AG09319 (cell line): ENCODE results near the gene RFX2.

Experiments
- DNase-seq: peaks from one replicate; pipeline ENCODE4 v3.0.0-alpha.2; 2010; ENCODE audit warnings: low read depth; ENCODE audit errors: extremely low read depth
- CTCF ChIP-seq: IDR thresholded peaks from 2 replicates; pipeline ENCODE4 v1.5.1; 2011; ENCODE audit warnings: low read depth, mild to moderate bottlenecking, inconsistent platforms, low read length, moderate library complexity

RFX2 gene

GRCh38 chr19:5977222-5977784, 133.0 kb downstream of the RFX2 start:
- no peak for DNase-seq
- no peak for TF ChIP-seq CTCF

GRCh38 chr19:5976768-5977167, 133.5 kb downstream of the RFX2 start:
- no peak for TF ChIP-seq CTCF
- DNase-seq = no peak

- DNase-seq = no peak
- TF ChIP-seq CTCF = no peak
Observed at GRCh38 chr19:5975388-5975728, 134.9 kb downstream of the RFX2 start.

- TF ChIP-seq CTCF = no peak
- DNase-seq = no peak
Observed at GRCh38 chr19:5974721-5975387, 135.4 kb downstream of the RFX2 start.

- TF ChIP-seq CTCF = no peak
- no peak for DNase-seq
Observed at GRCh38 chr19:5973867-5974635, 136.2 kb downstream of the RFX2 start.

- DNase-seq = no peak
- no peak for TF ChIP-seq CTCF
Observed at GRCh38 chr19:5973376-5973775, 136.9 kb downstream of the RFX2 start.

GRCh38 chr19:5972355-5972731, 138.0 kb downstream of the RFX2 start:
- no peak for DNase-seq
- no peak for TF ChIP-seq CTCF
